GM12878 (cell line): Measurements from ENCODE around the gene SMPD3. TPM values are rescaled to one million over a fixed set of nuclear protein-coding genes. Genes with fewer than 3 reads are reported as not detected.

Experiments
- ATAC-seq: fragments of 200-7000 bp; cut with Tn5 transposase; 3 replicates; pipeline ENCODE4 v1.9.1; 2020; ENCODE audit warnings: mild to moderate bottlenecking, moderate library complexity
- BruUV-seq: library from RNA; stranded (reverse); fragments of 400-500 nt; replicated peaks from 2 replicates; lab custom pipeline; 2021; lab: Mats Ljungman, UMichigan
- CTCF ChIA-PET: fragments of 300-600 bp; sonication (Branson Sonifier 250); formaldehyde crosslinking; extraction: SDS; loops from one replicate; lab custom pipeline; 2021; ENCODE audit warnings: inconsistent platforms; lab: Yijun Ruan, JAX
- POLR2A ChIA-PET: fragments of 350-600 bp; formaldehyde crosslinking; extraction: SDS; loops from one replicate; lab custom pipeline; 2021; ENCODE audit warnings: inconsistent platforms; lab: Charles Lee
- RAD21 ChIA-PET: fragments of 300-600 bp; sonication (Branson Sonifier 250); formaldehyde crosslinking; loops from one replicate; lab custom pipeline; 2023; ENCODE audit warnings: antibody characterized with exemption; ENCODE audit not compliant: unreplicated experiment; lab: Charles Lee
- SMC1A ChIA-PET: fragments of 300-600 bp; sonication (Branson Sonifier 250); formaldehyde crosslinking; loops from one replicate; lab custom pipeline; 2023; ENCODE audit not compliant: unreplicated experiment, uncharacterized antibody; lab: Charles Lee
- DNase-seq: peaks from one replicate; pipeline ENCODE4 v3.0.0-alpha.2; 2011; ENCODE audit warnings: low read depth, low spot score
- FAIRE-seq: peaks from 3 replicates; lab custom pipeline; 2011; peaks lifted over from hg19 to GRCh38; lab: Jason Lieb, UNC
- H2AFZ ChIP-seq: 2 replicates; pipeline ENCODE4 v1.6.0; 2011; ENCODE audit warnings: low read depth, low read length, control low read depth; ENCODE audit not compliant: control insufficient read depth
- H3K27ac ChIP-seq: 2 replicates; pipeline ENCODE4 v1.5.1; 2011; ENCODE audit warnings: control low read depth; ENCODE audit not compliant: control insufficient read depth, insufficient read depth
- H3K27me3 ChIP-seq, 2 experiments: replicated peaks in 1 of 2; 2 replicates each; pipeline versions ENCODE4 v1.6.0 to v1.6.1; 2011; ENCODE audit warnings: low read length in 1 of 2; ENCODE audit not compliant: control insufficient read depth in 2 of 2, insufficient read depth in 2 of 2
- H3K36me3 ChIP-seq, 2 experiments: 2 replicates each; pipeline ENCODE4 v1.5.1; 2011; ENCODE audit warnings: low read length in 1 of 2; ENCODE audit not compliant: control insufficient read depth in 2 of 2, insufficient read depth in 2 of 2
- H3K4me1 ChIP-seq: 2 replicates; pipeline ENCODE4 v1.6.1; 2011; ENCODE audit warnings: mild to moderate bottlenecking, low read length, moderate library complexity, mixed read lengths; ENCODE audit not compliant: control insufficient read depth, insufficient read depth
- H3K4me2 ChIP-seq: 2 replicates; pipeline ENCODE4 v1.6.0; 2011; ENCODE audit warnings: control low read depth; ENCODE audit not compliant: control insufficient read depth, insufficient read depth
- H3K4me3 ChIP-seq: fragments of 200-600 bp; sonication (generic); 2 replicates; pipeline ENCODE4 v1.5.1; 2016
- H3K79me2 ChIP-seq: 2 replicates; pipeline ENCODE4 v1.6.0; 2011; ENCODE audit warnings: low read length; ENCODE audit not compliant: control insufficient read depth, insufficient read depth
- H3K9ac ChIP-seq: 2 replicates; pipeline ENCODE4 v1.8.0; 2011; ENCODE audit warnings: low read length, control low read depth, mixed read lengths; ENCODE audit not compliant: control insufficient read depth, insufficient read depth
- H3K9me3 ChIP-seq: replicated peaks from 3 replicates; pipeline ENCODE4 v1.5.1; 2011; ENCODE audit warnings: mild to moderate bottlenecking, low read length; ENCODE audit not compliant: control insufficient read depth, insufficient read depth
- H4K20me1 ChIP-seq: 2 replicates; pipeline ENCODE4 v1.6.0; 2011; ENCODE audit not compliant: control insufficient read depth, insufficient read depth
- ASH2L ChIP-seq: fragments of 300-600, 200-600 bp; sonication (generic); IDR thresholded peaks from 2 replicates; pipeline ENCODE4 v1.6.1; 2017; ENCODE audit warnings: low read depth, mild to moderate bottlenecking, borderline replicate concordance
- BHLHE40 ChIP-seq, 2 experiments: fragments of 450-650 bp in 1 of 2; IDR thresholded peaks; 2 replicates each; pipeline ENCODE4 v1.6.1; 2011 to 2017; ENCODE audit warnings: low read depth in 2 of 2, borderline replicate concordance in 1 of 2, improper control_type of control experiment in 1 of 2, low read length in 1 of 2, mild to moderate bottlenecking in 1 of 2
- DPF2 ChIP-seq: fragments of 450-650 bp; IDR thresholded peaks from 2 replicates; pipeline ENCODE4 v1.6.1; 2017; ENCODE audit warnings: mild to moderate bottlenecking
- EP300 ChIP-seq, 2 experiments: fragments of 150-350 bp in 1 of 2; IDR thresholded peaks; 2 replicates each; pipeline ENCODE4 v1.6.1; 2011 to 2012; ENCODE audit warnings: low read depth in 2 of 2, low read length in 2 of 2, borderline replicate concordance in 1 of 2, improper control_type of control experiment in 1 of 2, inconsistent platforms in 1 of 2; ENCODE audit not compliant: control insufficient read depth in 1 of 2
- KLF5 ChIP-seq: fragments of 450-650 bp; IDR thresholded peaks from 2 replicates; pipeline ENCODE4 v1.6.1; 2014; ENCODE audit warnings: mild to moderate bottlenecking; ENCODE audit not compliant: partially characterized antibody
- MTA3 ChIP-seq: IDR thresholded peaks from 2 replicates; pipeline ENCODE4 v1.6.1; 2012; ENCODE audit warnings: low read length, inconsistent platforms, borderline replicate concordance
- POLR2AphosphoS2 ChIP-seq: IDR thresholded peaks from 2 replicates; pipeline ENCODE4 v1.6.1; 2011; ENCODE audit warnings: low read depth, mild to moderate bottlenecking, low read length, improper control_type of control experiment, moderate library complexity
- SMC3 ChIP-seq: IDR thresholded peaks from 2 replicates; pipeline ENCODE4 v1.6.1; 2011; ENCODE audit warnings: low read length, improper control_type of control experiment, borderline replicate concordance
- SREBF1 ChIP-seq: IDR thresholded peaks from 2 replicates; pipeline ENCODE4 v1.6.1; 2012; ENCODE audit warnings: mild to moderate bottlenecking, low read length
- SREBF2 ChIP-seq: IDR thresholded peaks from 2 replicates; pipeline ENCODE4 v1.6.1; 2012; ENCODE audit warnings: mild to moderate bottlenecking, low read length
- TAF1 ChIP-seq: IDR thresholded peaks from 2 replicates; pipeline ENCODE4 v1.6.1; 2011; ENCODE audit warnings: mild to moderate bottlenecking, low read depth, low read length, borderline replicate concordance
- WGBS: methylation state at CpG from one replicate; pipeline ENCODE4 v1.1.6; 2016; ENCODE audit warnings: low lambda C conversion rate; ENCODE audit not compliant: insufficient replicate concordance, insufficient coverage; ENCODE audit errors: missing lambda C conversion rate; 5-methylcytosine and 5-hydroxymethylcytosine counted together
- in situ Hi-C: fragments of 300-500 bp; cut with MboI; formaldehyde crosslinking; loops from 9 replicates; pipeline ENCODE4 v1.14.3; 2018; ENCODE audit warnings: mixed read lengths
- intact Hi-C: fragments of 100-400 bp; cut with micrococcal nuclease; formaldehyde crosslinking; loops from one replicate; pipeline ENCODE4 v1.14.2; 2022; ENCODE audit not compliant: unreplicated experiment
- polyA plus RNA-seq, 11 experiments: library from polyadenylated mRNA; depleted of rRNA in 4 of 11; unstranded in 6 of 11; stranded (reverse) in 5 of 11; fragments of >200 nt; fragmentation: Nextera tagmentation in 4 of 11; fragmentation: Illumina TruSeq in 1 of 11; extraction: Ambion mirVana in 4 of 11; extraction: Trizol in 1 of 11; gene quantifications; 1 replicate in 1 of 11; 2 replicates in 10 of 11; pipeline versions ENCODE4 v1.2.1 to v1.2.3, GENCODE V29; 2011 to 2016; ENCODE audit warnings: inconsistent platforms in 2 of 11, missing spikeins in 2 of 11, low read depth in 1 of 11
- total RNA-seq, 4 experiments: library from RNA; depleted of rRNA in 3 of 4; stranded (reverse); fragments of >200 nt in 3 of 4; fragmentation: Illumina TruSeq in 1 of 4; extraction: Trizol in 1 of 4; gene quantifications; 2 replicates each; pipeline versions ENCODE4 v1.2.1 to v1.2.3, GENCODE V29; 2013 to 2021

SMPD3 gene
- total and polyA plus RNA-seq, 10 of the 15 experiments (the other 5 are each of a cell fraction or from before 2014, with no cell fraction given): 0.04 to 2.0 (median 1.2) TPM

- Histone ChIP-seq H3K27ac (no peak overlapping the region), H2AFZ (no peak overlapping the region), H3K27me3 (no peaks in the 10 kb centered on the region), H3K9ac (no peak overlapping the region), H3K9me3 (no peaks in the 10 kb centered on the region; the same call in 1 of the 3 replicates), H4K20me1 (no peaks in the 10 kb centered on the region), H3K4me3 (no peak overlapping the region), H3K79me2 (no peaks in the 10 kb centered on the region)
- DNase-seq: no peak
- no peak for ATAC-seq
- ChIA-PET SMC1A (interaction anchor here (0.9 kb wide), 1 partner anchor 8 kb away, joined by 3 read pairs; no protein-coding TSS in a partner anchor), CTCF (interaction anchor here (1.6 to 2.1 kb wide), 2 partner anchors 16 to 51 kb away, joined by 4 to 5 read pairs; no protein-coding TSS in a partner anchor)
- FAIRE-seq: no peak
- BruUV-seq: no TSS peak
- TF ChIP-seq EP300 (IDR thresholded peaks at IDR 0.05; ENCODE audit: borderline replicate concordance in 1 of 2, control insufficient read depth in 1 of 2, low read depth in 2 of 2, low read length in 2 of 2): no peak
- TF ChIP-seq KLF5: no peak
- TF ChIP-seq BHLHE40 (IDR thresholded peaks at IDR 0.05; ENCODE audit: borderline replicate concordance in 1 of 2, low read depth in 2 of 2, low read length in 1 of 2): no peak
- no peak for TF ChIP-seq SREBF1
- no peak for TF ChIP-seq TAF1
- TF ChIP-seq MTA3: no peak
- TF ChIP-seq ASH2L: no peak
- no peak for TF ChIP-seq SMC3
- no peak for TF ChIP-seq SREBF2
- TF ChIP-seq POLR2AphosphoS2: no peak
- no peak for TF ChIP-seq DPF2
- TF ChIP-seq, all 136 proteins: peak for 0
- H3K4me1 ChIP-seq: no peaks in the 10 kb centered on the region
- POLR2A ChIA-PET: no interaction called here
- RAD21 ChIA-PET: no interaction called here
- in situ Hi-C loops (no loop called here), intact Hi-C loops (no loop called here)
- 21% methylated on average over 4 of the region's 4 CpGs for WGBS
- H3K4me2 ChIP-seq: no peak overlapping the region
- H3K36me3 ChIP-seq: no peaks in the 10 kb centered on the region
Observed at GRCh38 chr16:68459457-68459856, 11.1 kb upstream of the SMPD3 start.
